ENCODE data around the gene ZBTB7C.

DNA sequence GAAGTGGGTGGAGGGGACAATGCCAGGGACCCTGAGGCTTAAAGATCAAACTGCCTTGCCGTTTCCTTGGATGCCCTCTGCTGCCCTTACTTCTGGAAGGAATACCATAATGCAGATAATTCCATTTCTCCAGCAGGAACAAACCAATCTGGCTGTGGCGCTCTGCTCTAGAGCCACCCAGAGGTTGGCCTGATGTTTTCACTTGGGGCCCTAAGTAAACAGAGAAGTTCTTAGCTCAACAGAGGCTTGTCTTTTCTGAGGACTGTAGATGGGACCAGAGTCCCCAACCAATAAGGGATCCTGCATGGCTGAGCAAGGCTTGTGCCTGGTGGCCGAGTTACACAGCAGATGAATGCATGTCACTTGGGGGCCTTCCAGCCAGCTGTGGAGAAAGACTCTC, 230.2 kb downstream of the ZBTB7C start:
- no peak for TF ChIP-seq SUZ12 (IDR thresholded peaks at IDR 0.05; ENCODE audit: extremely low read depth, insufficient read depth, insufficient read length)
- no peak for TF ChIP-seq YY1 (IDR thresholded peaks at IDR 0.05; ENCODE audit: insufficient read depth, insufficient read length)
- TF ChIP-seq ZNF274 (IDR thresholded peaks at IDR 0.05; ENCODE audit: low read depth, low read length), result no peak

Data from NT2/D1 (cell line).